ENCODE results near the gene CLMP. TPM values are rescaled to one million over a fixed set of nuclear protein-coding genes. Genes with fewer than 3 reads are reported as not detected.
A peak's percentile ranks its signal among the peaks of the same experiment; 100 is the strongest.

The CLMP gene
- total RNA-seq, 2 donors from 2014 or later: 3.3 to 13.2 TPM

DNA sequence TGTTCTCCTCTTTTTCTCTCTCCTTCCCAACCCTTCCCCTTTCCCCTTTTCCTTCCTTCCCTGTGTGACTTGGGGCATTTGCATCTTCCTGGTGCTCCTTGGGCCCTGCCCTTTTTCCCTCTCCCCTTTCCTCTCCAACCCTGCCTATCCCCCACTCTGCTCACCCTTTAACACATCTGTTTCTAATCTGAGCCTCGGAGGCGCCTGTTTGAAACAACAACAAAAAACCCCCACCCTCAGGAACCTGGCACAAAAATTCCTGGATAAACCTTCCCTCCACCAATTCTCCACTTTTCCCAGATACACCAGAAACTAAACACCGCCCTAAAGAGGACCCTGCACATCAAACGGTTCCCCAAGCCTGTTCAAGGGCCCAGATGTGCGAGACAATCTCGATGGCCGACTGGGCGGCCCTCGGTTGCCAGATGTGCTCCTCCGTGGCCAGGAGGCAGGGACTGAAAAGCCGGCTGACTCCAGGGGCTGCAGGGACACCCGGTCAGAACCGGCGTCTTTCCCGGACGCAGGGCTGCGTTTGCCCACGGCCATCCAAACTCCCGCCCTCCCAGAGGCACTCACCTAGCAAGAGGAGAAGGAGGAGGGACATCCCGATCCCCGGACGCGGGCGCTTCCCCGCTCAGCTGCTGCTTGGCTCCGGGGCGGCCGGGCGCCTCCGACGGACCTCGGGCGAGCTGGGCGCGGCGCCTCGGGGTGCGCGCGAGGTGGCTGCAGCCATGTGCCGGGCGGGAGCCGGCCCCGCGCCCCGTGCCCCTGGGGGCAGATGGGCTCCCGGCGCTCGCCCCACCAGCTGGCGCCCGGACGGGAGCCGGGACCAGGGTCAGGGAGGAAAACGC is 486 bp downstream of the CLMP start:
- Histone ChIP-seq H3K27me3 (peaks cover 10% of the 10 kb centered on the region), H3K4me1 (no peaks in the 10 kb centered on the region), H3K4me3 (peak overlapping the region; percentile 26), H3K9me3 (no peaks in the 10 kb centered on the region), H3K9ac (ENCODE audit: low read depth in 2 of 2, low read length in 2 of 2) (peak overlapping the region; percentile 48 to 66), H3K27ac (peak overlapping the region; percentile 71), H3K36me3 (no peaks in the 10 kb centered on the region)
- intact Hi-C loops (cut with DNase I): no loop called here
- TF ChIP-seq, protein P1, sequence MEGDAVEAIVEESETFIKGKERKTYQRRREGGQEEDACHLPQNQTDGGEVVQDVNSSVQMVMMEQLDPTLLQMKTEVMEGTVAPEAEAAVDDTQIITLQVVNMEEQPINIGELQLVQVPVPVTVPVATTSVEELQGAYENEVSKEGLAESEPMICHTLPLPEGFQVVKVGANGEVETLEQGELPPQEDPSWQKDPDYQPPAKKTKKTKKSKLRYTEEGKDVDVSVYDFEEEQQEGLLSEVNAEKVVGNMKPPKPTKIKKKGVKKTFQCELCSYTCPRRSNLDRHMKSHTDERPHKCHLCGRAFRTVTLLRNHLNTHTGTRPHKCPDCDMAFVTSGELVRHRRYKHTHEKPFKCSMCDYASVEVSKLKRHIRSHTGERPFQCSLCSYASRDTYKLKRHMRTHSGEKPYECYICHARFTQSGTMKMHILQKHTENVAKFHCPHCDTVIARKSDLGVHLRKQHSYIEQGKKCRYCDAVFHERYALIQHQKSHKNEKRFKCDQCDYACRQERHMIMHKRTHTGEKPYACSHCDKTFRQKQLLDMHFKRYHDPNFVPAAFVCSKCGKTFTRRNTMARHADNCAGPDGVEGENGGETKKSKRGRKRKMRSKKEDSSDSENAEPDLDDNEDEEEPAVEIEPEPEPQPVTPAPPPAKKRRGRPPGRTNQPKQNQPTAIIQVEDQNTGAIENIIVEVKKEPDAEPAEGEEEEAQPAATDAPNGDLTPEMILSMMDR (IDR thresholded peaks at IDR 0.05): no peak
- no peak for DNase-seq

DNA sequence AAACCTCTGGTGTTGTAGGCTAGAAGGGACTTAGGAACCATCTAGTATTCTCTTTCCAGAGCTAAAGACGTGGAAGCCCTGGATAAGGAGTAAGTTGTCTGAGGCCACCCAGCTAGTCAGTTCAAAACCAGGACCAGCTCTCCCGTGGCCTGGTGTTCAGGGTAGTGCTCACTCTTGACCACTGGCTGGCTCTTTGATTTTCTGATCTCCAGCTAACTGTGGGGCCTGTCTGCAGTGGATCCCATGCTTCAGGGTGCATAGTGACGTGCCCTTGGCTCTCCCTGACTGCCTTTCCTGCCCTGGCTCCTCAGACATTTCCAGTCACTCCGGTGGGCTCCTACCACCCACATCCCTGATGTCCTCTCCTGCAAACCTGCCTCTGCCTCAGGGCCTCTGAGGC is 1.3 kb downstream of the CLMP start:
- TF ChIP-seq, protein P1 (IDR thresholded peaks at IDR 0.05): no peak
- intact Hi-C loops (cut with DNase I): no loop called here

DNA sequence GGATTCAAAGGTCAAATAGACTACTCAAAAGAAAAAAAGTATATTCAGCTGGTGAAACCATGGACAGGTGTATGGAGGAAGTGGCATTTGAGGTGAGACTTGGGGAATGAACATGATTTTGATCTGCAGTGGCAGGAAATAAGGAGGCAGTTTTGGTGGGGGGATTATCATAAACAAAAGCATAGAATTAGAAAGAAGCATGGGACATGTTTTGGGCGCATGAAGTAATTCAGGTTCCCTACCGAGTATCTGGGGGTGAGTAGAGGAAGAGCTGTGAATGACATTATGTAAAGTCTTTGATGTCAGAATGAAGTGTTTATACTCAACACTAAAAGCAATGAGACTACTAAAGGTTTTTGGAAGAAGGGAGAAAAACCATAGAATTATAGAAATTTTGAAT is 3.1 kb downstream of the CLMP start:
- Histone ChIP-seq H3K27me3 (peaks cover 10% of the 10 kb centered on the region), H3K4me1 (no peaks in the 10 kb centered on the region), H3K9ac (ENCODE audit: low read depth in 2 of 2, low read length in 2 of 2) (no peak overlapping the region), H3K36me3 (no peaks in the 10 kb centered on the region), H3K27ac (no peak overlapping the region), H3K4me3 (no peak overlapping the region), H3K9me3 (no peaks in the 10 kb centered on the region)
- TF ChIP-seq, protein P1 (IDR thresholded peaks at IDR 0.05): no peak
- DNase-seq: no peak
- intact Hi-C loops (cut with DNase I): no loop called here

More for the DNA sequence above, 1.3 kb downstream of the CLMP start:
- Histone ChIP-seq H3K36me3 (no peaks in the 10 kb centered on the region), H3K4me1 (no peaks in the 10 kb centered on the region), H3K27ac (peak overlapping the region; percentile 71), H3K27me3 (peaks cover 10% of the 10 kb centered on the region), H3K9me3 (no peaks in the 10 kb centered on the region), H3K9ac (ENCODE audit: low read depth in 2 of 2, low read length in 2 of 2) (peak overlapping the region in 1 of 2 donors; percentile 30), H3K4me3 (no peak overlapping the region)
- DNase-seq: no peak

DNA sequence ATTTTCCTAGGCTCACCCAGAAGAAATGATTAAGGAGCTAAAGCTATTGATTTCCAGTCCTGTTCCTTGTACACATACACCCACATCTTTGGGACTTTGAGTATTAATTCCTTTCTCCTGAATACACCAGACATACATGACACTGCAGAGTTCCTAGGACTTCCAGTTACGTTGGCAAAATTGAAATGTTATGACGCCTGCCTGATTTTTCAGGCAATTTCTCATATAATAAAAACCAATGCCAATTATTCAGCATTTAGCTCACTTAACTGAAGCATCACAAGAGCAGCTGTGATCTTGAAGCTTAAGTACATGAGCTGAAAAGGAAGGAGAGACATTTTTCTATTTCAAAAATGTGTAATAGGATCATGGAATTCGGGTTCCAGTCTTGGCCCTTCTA is 4.5 kb downstream of the CLMP start:
- Histone ChIP-seq H3K36me3 (no peaks in the 10 kb centered on the region), H3K27ac (no peak overlapping the region), H3K4me3 (no peak overlapping the region), H3K27me3 (peaks cover under 1% of the 10 kb centered on the region), H3K9me3 (no peaks in the 10 kb centered on the region), H3K4me1 (no peaks in the 10 kb centered on the region), H3K9ac (ENCODE audit: low read depth in 2 of 2, low read length in 2 of 2) (no peak overlapping the region)
- TF ChIP-seq, protein P1 (IDR thresholded peaks at IDR 0.05): no peak
- DNase-seq: no peak
- intact Hi-C loops (cut with DNase I): no loop called here

DNA sequence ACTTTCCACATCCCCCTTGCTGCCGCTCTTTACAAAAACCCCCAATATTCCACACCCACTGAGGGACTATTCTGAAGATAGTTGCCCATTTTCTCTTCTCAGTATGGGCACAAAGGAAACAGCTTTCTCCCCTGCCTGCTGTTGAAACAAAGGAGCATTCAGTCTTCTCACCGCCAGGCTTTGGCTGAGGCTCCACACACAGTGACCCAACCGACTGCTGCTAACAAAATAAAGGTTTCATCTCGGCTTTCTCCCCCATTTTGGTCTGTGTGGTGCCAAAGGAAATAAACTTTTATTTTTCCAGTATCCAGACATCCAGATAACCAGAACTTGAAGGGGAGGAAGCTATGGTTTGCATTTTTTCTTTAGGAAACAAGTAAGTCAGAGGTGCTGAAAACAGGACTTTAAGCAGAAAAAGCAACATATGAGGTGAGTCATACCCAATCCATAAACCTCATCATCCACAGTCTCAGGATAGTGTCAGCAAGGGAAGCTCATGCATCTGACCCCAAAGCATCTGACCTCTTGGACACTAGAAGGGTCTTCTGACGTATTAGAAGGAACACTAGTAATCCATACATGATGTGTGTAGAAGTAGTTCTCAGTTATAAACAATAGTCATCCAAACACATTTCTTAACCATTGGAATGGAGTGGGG is 6.4 kb downstream of the CLMP start:
- Histone ChIP-seq H3K27ac (no peak overlapping the region), H3K4me1 (no peaks in the 10 kb centered on the region), H3K9ac (ENCODE audit: low read depth in 2 of 2, low read length in 2 of 2) (no peak overlapping the region), H3K9me3 (no peaks in the 10 kb centered on the region), H3K4me3 (no peak overlapping the region), H3K36me3 (no peaks in the 10 kb centered on the region), H3K27me3 (no peaks in the 10 kb centered on the region)
- TF ChIP-seq, protein P1 (IDR thresholded peaks at IDR 0.05): no peak
- DNase-seq: no peak
- intact Hi-C loops (cut with DNase I): no loop called here

Data from colonic mucosa (tissue), 4 donors.